Trophoblast cell (in vitro differentiated cells and primary cell): Measurements from ENCODE around the gene PTPN6. TPM values are rescaled to one million over a fixed set of nuclear protein-coding genes. Genes with fewer than 3 reads are reported as not detected.

ENCODE experiments used
- DNase-seq, 2 donors: peaks; one replicate each; pipeline ENCODE4 v3.0.0-alpha.2; 2016
- H2AFZ ChIP-seq: 2 replicates; pipeline ENCODE4 v1.6.1; 2013; ENCODE audit warnings: low read length, moderate library complexity, mild to moderate bottlenecking; ENCODE audit not compliant: insufficient read depth, poor library complexity
- H2AK5ac ChIP-seq: 2 replicates; pipeline ENCODE4 v1.6.1; 2013; ENCODE audit warnings: mild to moderate bottlenecking, low read length
- H2BK120ac ChIP-seq: 2 replicates; pipeline ENCODE4 v1.6.1; 2013; ENCODE audit warnings: low read length, mild to moderate bottlenecking, moderate library complexity; ENCODE audit not compliant: insufficient read depth, poor library complexity
- H2BK12ac ChIP-seq: 2 replicates; pipeline ENCODE4 v1.6.1; 2013; ENCODE audit warnings: mild to moderate bottlenecking, low read length, moderate library complexity
- H2BK5ac ChIP-seq: 2 replicates; pipeline ENCODE4 v1.6.1; 2013; ENCODE audit warnings: low read length, low read depth, moderate library complexity, mild to moderate bottlenecking; ENCODE audit not compliant: poor library complexity
- H3K14ac ChIP-seq: 2 replicates; pipeline ENCODE4 v1.6.1; 2013; ENCODE audit warnings: mild to moderate bottlenecking, low read length
- H3K18ac ChIP-seq: 2 replicates; pipeline ENCODE4 v1.6.1; 2013; ENCODE audit warnings: mild to moderate bottlenecking, low read length
- H3K23ac ChIP-seq: 2 replicates; pipeline ENCODE4 v1.6.1; 2013; ENCODE audit warnings: low read length
- H3K27ac ChIP-seq: 2 replicates; pipeline ENCODE4 v1.5.1; 2013; ENCODE audit warnings: low read depth, mild to moderate bottlenecking, inconsistent platforms, low read length, moderate library complexity
- H3K27me3 ChIP-seq: 2 replicates; pipeline ENCODE4 v1.6.1; 2013; ENCODE audit warnings: inconsistent platforms, mild to moderate bottlenecking, low read length, moderate library complexity; ENCODE audit not compliant: insufficient read depth
- H3K36me3 ChIP-seq, 2 experiments: 1 replicate in 1 of 2; 2 replicates in 1 of 2; pipeline ENCODE4 v1.6.1; 2013; ENCODE audit warnings: low read length in 2 of 2, mild to moderate bottlenecking in 2 of 2, moderate library complexity in 1 of 2; ENCODE audit not compliant: insufficient read depth in 2 of 2, control insufficient read depth in 1 of 2
- H3K4ac ChIP-seq: 2 replicates; pipeline ENCODE4 v1.6.1; 2013; ENCODE audit warnings: low read depth, mild to moderate bottlenecking, low read length, moderate library complexity
- H3K4me1 ChIP-seq, 2 experiments: 1 replicate in 1 of 2; 2 replicates in 1 of 2; pipeline ENCODE4 v1.6.1; 2013; ENCODE audit warnings: low read length in 2 of 2, mild to moderate bottlenecking in 2 of 2, moderate library complexity in 1 of 2; ENCODE audit not compliant: insufficient read depth in 2 of 2, control insufficient read depth in 1 of 2
- H3K4me2 ChIP-seq: 2 replicates; pipeline ENCODE4 v1.6.1; 2013; ENCODE audit warnings: inconsistent platforms, mild to moderate bottlenecking, low read length, moderate library complexity
- H3K4me3 ChIP-seq: 2 replicates; pipeline ENCODE4 v1.5.1; 2013; ENCODE audit warnings: mild to moderate bottlenecking, low read depth, low read length, inconsistent platforms
- H3K79me1 ChIP-seq: one replicate; pipeline ENCODE4 v1.6.1; 2013; ENCODE audit warnings: low read length
- H3K79me2 ChIP-seq: 2 replicates; pipeline ENCODE4 v1.6.1; 2013; ENCODE audit warnings: low read length, mild to moderate bottlenecking; ENCODE audit not compliant: control insufficient read depth, insufficient read depth, poor library complexity
- H3K9ac ChIP-seq: 2 replicates; pipeline ENCODE4 v1.6.1; 2013; ENCODE audit warnings: mild to moderate bottlenecking, low read length
- H3K9me3 ChIP-seq: 2 replicates; pipeline ENCODE4 v1.6.1; 2013; ENCODE audit warnings: low read depth, mild to moderate bottlenecking, control low read depth, inconsistent platforms, low read length; ENCODE audit not compliant: insufficient read depth
- H4K12ac ChIP-seq: 2 replicates; pipeline ENCODE4 v1.6.1; 2013; ENCODE audit warnings: low read depth, mild to moderate bottlenecking, low read length, moderate library complexity
- H4K8ac ChIP-seq: 2 replicates; pipeline ENCODE4 v1.6.1; 2013; ENCODE audit warnings: low read depth, mild to moderate bottlenecking, low read length, moderate library complexity
- H4K91ac ChIP-seq: one replicate; pipeline ENCODE4 v1.6.1; 2013; ENCODE audit warnings: low read depth, mild to moderate bottlenecking, low read length, moderate library complexity
- WGBS: extraction: QIAGEN DNeasy Blood & Tissue Kit; methylation state at CpG from one replicate; pipeline ENCODE4 v1.1.7; 2013; ENCODE audit warnings: missing lambda C conversion rate; ENCODE audit not compliant: insufficient read length, insufficient coverage; ENCODE audit errors: extremely low coverage; 5-methylcytosine and 5-hydroxymethylcytosine counted together
- polyA plus RNA-seq: library from polyadenylated mRNA; stranded (reverse); fragments of 200-250 nt; gene quantifications from 2 replicates; pipeline ENCODE4 v1.2.3, GENCODE V29; 2013

PTPN6 gene
- polyA plus RNA-seq = 19.7 and 21.5 TPM in 2 replicates

DNA sequence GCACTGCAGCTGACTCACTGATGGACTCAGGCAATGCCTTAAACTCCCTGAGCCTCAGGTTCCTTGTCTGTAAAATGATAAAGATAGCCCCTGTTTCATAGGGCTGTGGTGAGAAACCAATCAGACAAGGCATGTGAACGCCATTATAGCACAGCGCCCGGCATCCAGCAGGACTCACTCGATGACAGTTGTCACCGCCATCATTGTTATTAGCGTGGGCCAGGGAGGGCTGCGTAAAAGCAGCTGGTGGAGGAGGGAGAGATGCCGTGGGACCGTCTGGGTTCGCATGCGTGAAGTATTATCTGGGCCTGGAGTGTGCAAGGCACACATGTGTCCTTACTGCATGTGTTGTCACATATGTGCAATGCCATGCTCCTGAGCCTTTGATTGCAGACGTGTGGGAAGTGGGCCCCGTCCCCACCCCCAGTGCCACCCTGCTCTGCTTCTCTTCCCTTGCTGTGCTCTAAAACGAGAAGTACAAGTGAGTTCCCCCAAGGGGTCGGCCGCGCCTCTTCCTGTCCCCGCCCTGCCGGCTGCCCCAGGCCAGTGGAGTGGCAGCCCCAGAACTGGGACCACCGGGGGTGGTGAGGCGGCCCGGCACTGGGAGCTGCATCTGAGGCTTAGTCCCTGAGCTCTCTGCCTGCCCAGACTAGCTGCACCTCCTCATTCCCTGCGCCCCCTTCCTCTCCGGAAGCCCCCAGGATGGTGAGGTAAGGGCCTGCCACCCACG is at the start of gene PTPN6:
PTPN6 (plus strand) TSS at position 546 of the 730 bp plus-strand sequence; CDS start at position 703, 157 bp downstream.
- Histone ChIP-seq H3K23ac (no peak within 1 kb of the TSS), H2AK5ac (peak within 1 kb of the TSS; percentile 2), H3K4ac (no peak within 1 kb of the TSS), H3K9me3 (no peaks in the 10 kb centered on the region), H2BK12ac (no peak within 1 kb of the TSS), H2BK120ac (no peak within 1 kb of the TSS), H3K79me2 (no peaks in the 10 kb centered on the region), H3K14ac (no peak within 1 kb of the TSS), H3K4me1 (peaks cover 8 to 11% of the 10 kb centered on the region in 2 experiments), H4K91ac (peak within 1 kb of the TSS; percentile 51), H3K9ac (no peak within 1 kb of the TSS), H3K27me3 (no peaks in the 10 kb centered on the region), H3K18ac (peak within 1 kb of the TSS; percentile 65), H3K79me1 (peaks cover 6% of the 10 kb centered on the region), H3K36me3 (peaks cover 1 to 2% of the 10 kb centered on the region in 2 experiments), H2BK5ac (no peak within 1 kb of the TSS), H4K12ac (no peak within 1 kb of the TSS), H4K8ac (no peak within 1 kb of the TSS), H3K4me3 (no peak within 1 kb of the TSS), H2AFZ (no peak within 1 kb of the TSS), H3K4me2 (no peak within 1 kb of the TSS), H3K27ac (no peak within 1 kb of the TSS)
- no CpG with 5 or more reads among the region's 25 CpGs for WGBS
- no peak for DNase-seq

DNA sequence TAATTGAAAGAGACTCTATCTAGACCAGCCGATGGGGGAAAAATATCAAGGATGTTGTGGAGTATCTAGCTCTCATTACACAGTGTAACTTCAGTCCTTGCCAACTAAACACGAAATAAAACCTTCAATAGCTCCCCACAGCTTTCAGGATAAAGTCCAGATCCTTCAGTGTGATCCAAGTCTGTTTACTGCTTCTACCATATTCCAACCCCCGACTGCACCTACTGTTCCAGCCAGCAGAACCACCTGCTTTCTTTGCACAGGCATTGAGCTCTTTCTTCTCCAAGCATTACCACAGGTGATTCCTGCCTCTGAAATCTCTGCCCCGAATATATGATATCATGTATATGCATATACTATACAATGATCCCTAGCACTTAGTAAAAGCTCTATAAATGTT is 48.7 kb upstream of the PTPN6 start:
- no peak overlapping the region for H3K27ac ChIP-seq
- no peak overlapping the region for H3K23ac ChIP-seq
- H3K4me2 ChIP-seq = no peak overlapping the region
- no peak overlapping the region for H4K91ac ChIP-seq
- H3K14ac ChIP-seq = no peak overlapping the region
- no peak overlapping the region for H3K18ac ChIP-seq
- no peak overlapping the region for H4K12ac ChIP-seq
- H3K4me3 ChIP-seq = no peak overlapping the region
- H2BK5ac ChIP-seq = no peak overlapping the region
- H3K9ac ChIP-seq = no peak overlapping the region
- H4K8ac ChIP-seq = no peak overlapping the region
- no peaks in the 10 kb centered on the region for H3K9me3 ChIP-seq
- H2AK5ac ChIP-seq = no peak overlapping the region
- no CpG with 5 or more reads among the region's 4 CpGs for WGBS
- DNase-seq = no peak
- H3K4ac ChIP-seq = no peak overlapping the region
- no peak overlapping the region for H2BK12ac ChIP-seq
- no peaks in the 10 kb centered on the region for H3K27me3 ChIP-seq
- H3K36me3 ChIP-seq = no peaks in the 10 kb centered on the region
- peaks cover 4 to 6% of the 10 kb centered on the region in 2 experiments for H3K4me1 ChIP-seq
- H2BK120ac ChIP-seq = no peak overlapping the region
- H3K79me1 ChIP-seq = peaks cover 8% of the 10 kb centered on the region
- peaks cover 3% of the 10 kb centered on the region for H3K79me2 ChIP-seq
- H2AFZ ChIP-seq = no peak overlapping the region

DNA sequence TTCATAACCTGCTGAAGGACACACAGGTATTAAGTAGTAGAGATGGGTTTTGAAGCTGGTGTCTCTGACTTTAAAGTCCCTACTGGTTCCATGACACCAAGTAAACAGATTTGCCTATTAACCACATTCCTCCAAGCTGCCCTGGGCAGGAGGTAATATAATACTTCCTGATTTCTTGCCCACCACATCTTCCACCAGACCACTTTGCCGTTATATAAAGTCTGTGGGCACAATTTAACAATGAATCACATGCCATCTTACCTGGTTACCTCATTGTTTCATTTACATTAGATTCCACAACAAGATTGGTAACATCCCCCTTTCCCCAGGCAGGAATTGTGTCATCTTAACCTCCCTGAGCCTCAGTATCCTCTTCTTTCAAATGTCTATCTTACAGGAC is 47.4 kb upstream of the PTPN6 start:
- no peak overlapping the region for H3K4me2 ChIP-seq
- no peaks in the 10 kb centered on the region for H3K27me3 ChIP-seq
- peaks cover 3% of the 10 kb centered on the region for H3K79me2 ChIP-seq
- no peak overlapping the region for H3K18ac ChIP-seq
- peaks cover 8% of the 10 kb centered on the region for H3K79me1 ChIP-seq
- H4K8ac ChIP-seq = no peak overlapping the region
- no peak overlapping the region for H3K4ac ChIP-seq
- H3K9me3 ChIP-seq = no peaks in the 10 kb centered on the region
- no peak overlapping the region for H3K23ac ChIP-seq
- no peak overlapping the region for H3K9ac ChIP-seq
- H3K27ac ChIP-seq = no peak overlapping the region
- no peak for DNase-seq
- H4K91ac ChIP-seq = no peak overlapping the region
- H2AFZ ChIP-seq = no peak overlapping the region
- H3K4me3 ChIP-seq = no peak overlapping the region
- no peak overlapping the region for H3K14ac ChIP-seq
- no peak overlapping the region for H2BK5ac ChIP-seq
- H4K12ac ChIP-seq = no peak overlapping the region
- no peak overlapping the region for H2BK120ac ChIP-seq
- no peaks in the 10 kb centered on the region for H3K36me3 ChIP-seq
- H3K4me1 ChIP-seq = peaks cover 4 to 6% of the 10 kb centered on the region in 2 experiments
- no peak overlapping the region for H2AK5ac ChIP-seq
- H2BK12ac ChIP-seq = no peak overlapping the region
- no CpG with 5 or more reads among the region's 1 CpG for WGBS

DNA sequence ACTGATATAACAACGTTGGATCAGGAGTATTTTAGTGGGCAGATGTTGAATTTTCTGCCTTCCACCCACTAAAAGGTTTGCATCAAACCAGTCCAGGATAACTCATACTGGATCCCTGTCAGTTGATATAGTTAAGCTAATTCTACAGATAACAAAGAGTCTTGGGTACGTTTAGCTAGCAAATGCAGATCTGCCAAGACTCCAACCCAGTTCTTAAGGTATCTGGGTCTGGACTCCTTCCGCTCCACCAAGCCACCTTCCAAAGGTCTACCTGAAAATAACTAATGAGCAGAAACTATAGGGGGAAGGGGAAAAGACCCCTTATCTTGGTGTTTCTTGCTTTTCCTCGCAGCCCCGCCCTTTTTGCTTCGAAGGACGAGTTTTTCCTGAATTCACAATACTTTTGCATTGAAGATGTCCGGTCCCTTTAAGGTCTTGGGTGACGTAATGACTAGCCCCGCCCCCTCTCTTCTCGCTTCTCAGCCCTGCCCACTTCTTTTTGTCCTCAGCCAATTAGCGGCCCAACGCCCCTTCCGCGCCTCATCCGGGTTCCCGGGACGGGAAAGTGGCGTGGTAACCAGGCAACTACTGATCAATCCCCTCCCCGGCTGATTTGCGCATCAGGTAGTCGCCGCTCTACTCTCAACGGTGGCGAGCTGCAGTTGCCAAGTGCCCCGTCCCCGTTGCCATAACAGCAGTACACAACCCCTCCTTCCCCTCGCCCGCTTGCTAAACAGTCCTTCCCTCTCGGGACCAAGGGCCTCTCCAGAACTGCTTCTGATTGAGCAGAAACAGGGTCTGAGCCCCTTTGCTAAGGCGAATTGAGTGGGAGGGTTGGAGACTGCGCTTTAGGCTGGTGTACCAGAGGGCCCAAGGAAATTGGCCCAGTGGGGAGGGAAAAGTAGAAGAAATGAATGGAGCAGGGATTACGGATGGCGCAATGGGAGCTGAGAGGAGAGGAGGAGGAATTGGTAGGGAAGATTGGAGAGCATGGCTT is 46.6 kb upstream of the PTPN6 start, which contains the start of gene LRRC23:
LRRC23 (plus strand) TSS at position 543 of the 997 bp plus-strand sequence. CDS start 812 bp downstream, outside the sequence.
- H3K18ac ChIP-seq = peak within 1 kb of the TSS; percentile 67
- H3K4me2 ChIP-seq = peak within 1 kb of the TSS; percentile 65
- peak within 1 kb of the TSS; percentile 78 for H4K91ac ChIP-seq
- no peaks in the 10 kb centered on the region for H3K36me3 ChIP-seq
- H3K9ac ChIP-seq = peak within 1 kb of the TSS; percentile 8
- peak within 1 kb of the TSS; percentile 87 for H4K12ac ChIP-seq
- H2BK12ac ChIP-seq = no peak within 1 kb of the TSS
- H3K79me1 ChIP-seq = peaks cover 8% of the 10 kb centered on the region
- peak within 1 kb of the TSS; percentile 41 for H2BK5ac ChIP-seq
- H3K79me2 ChIP-seq = peaks cover 3% of the 10 kb centered on the region
- H2AFZ ChIP-seq = peak within 1 kb of the TSS; percentile 86
- peak within 1 kb of the TSS; percentile 93 for H3K14ac ChIP-seq
- no CpG with 5 or more reads among the region's 34 CpGs for WGBS
- H3K9me3 ChIP-seq = no peaks in the 10 kb centered on the region
- H2BK120ac ChIP-seq = peak within 1 kb of the TSS; percentile 56
- H4K8ac ChIP-seq = peak within 1 kb of the TSS; percentile 94
- DNase-seq = peak; percentile 91 to 96
- peaks cover 4 to 6% of the 10 kb centered on the region in 2 experiments for H3K4me1 ChIP-seq
- no peak within 1 kb of the TSS for H3K23ac ChIP-seq
- H3K4me3 ChIP-seq = peak within 1 kb of the TSS; percentile 76
- H3K27me3 ChIP-seq = no peaks in the 10 kb centered on the region
- peak within 1 kb of the TSS; percentile 60 for H3K4ac ChIP-seq
- H2AK5ac ChIP-seq = peak within 1 kb of the TSS; percentile 48
- H3K27ac ChIP-seq = no peak within 1 kb of the TSS
